GM18498 (cell line): ENCODE data around the gene ALDOA.
A peak's percentile ranks its signal among the peaks of the same experiment; 100 is the strongest.
"Not testable (repeated sequence)": the region's sequence is repeated elsewhere in the genome, so short reads cannot be mapped to it uniquely, and the experiment has no call there.

ENCODE experiments used
- ATAC-seq: cut with Tn5 transposase; IDR thresholded peaks from one replicate; pipeline ENCODE4 v1.9.1; 2021; ENCODE audit warnings: mild to moderate bottlenecking, moderate library complexity; ENCODE audit not compliant: unreplicated experiment

Gene ALDOA

DNA sequence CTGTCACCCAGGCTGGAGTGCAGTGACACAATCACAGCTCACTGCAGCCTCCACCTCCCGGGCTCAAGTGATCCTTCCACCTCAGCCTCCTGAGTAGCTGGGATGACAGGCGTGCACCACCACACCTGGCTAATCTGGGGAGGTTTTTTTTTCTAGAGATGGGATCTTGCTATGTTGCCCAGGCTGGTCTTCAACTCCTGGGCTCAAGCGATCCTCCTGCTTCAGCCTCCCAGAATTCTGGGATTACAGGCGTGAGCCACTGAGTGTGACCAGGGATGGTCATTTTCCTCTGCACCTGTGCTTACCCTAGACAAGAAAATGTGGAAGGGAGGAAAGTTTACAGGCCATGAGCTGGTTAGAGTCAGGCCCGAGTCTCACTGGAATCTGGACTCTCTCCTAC lies 24.9 kb upstream of the ALDOA start:
- ATAC-seq = not testable (repeated sequence)

- no peak for ATAC-seq
These were observed 23.7 kb upstream of the ALDOA start for GRCh38 chr16:30041841-30042240.

DNA sequence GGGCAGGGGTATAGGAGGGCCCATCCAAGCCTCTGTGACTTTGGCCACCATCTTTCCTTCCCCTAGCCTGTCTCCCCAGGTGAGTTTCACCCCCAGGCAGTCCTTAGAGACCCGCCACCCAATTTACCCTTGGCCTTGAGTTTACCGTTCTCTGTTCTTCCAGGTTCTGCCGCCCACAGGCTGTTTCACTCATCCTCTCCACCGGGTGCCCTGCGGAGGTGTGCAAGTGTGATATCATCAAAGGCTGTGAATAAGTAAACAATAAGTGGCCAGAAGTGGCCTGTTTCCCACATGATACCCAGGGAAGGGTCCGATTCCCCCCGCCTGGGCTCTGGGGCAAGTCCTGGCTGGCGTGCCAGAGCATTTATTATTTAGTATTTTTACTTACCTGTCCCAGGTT lies 19.4 kb upstream of the ALDOA start:
- no peak for ATAC-seq

- ATAC-seq = no peak
These were observed 19.0 kb upstream of the ALDOA start for GRCh38 chr16:30046588-30046987.

DNA sequence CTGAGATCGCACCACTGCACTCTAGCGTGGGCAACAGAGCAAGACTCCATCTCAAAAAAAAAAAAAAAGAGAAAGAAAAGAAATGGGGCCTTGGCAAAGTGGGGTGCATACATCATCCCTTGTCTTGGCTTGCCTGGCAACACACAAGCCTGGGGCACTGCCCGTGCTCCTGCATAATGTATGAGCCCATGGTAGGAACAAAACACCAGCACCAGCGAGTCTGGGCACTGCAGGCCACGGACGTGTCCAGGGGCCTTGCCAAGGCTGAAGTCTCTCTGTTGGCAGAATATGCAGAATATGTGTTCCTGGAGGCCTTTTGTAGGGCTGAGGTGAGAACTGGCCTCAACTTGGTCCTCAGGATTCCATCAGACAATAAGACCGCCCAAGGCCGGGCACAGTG lies 15.7 kb upstream of the ALDOA start:
- ATAC-seq = no peak

- ATAC-seq = no peak
These were observed 14.0 kb upstream of the ALDOA start for GRCh38 chr16:30051518-30051917.

- peak; percentile 69 for ATAC-seq
These were observed 12.7 kb upstream of the ALDOA start for GRCh38 chr16:30052671-30053372.

DNA sequence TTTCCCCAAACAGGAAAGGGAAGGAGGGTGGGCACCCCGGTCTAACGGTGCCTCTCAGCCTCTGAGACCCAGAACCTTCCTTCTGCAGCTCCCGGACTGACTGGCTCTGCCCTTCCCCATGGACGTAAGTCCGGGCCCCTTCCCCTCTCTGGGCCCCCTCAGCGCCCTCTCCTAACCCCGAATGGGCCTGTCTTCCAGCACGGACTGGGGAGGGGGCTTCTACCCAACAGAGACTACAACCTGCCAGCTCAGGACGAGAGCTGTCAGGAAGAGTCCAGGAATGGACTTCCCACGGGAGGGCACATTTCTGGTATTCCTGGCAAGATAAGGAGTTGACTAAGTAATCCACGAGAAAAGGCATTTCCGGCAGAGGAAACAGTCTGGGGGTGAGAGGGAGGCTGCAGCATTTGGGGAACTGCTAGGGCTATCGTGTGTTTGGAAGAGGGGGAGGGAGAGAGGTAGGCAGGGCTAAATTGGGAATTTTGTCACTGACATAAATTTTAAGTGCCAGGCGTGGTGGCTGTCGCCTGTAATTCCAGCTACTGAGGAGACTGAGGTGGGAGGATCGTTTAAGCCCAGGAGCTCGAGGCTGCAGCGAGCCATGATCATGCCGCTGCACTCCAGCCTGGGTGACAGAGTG lies 12.1 kb upstream of the ALDOA start:
- ATAC-seq = no peak

DNA sequence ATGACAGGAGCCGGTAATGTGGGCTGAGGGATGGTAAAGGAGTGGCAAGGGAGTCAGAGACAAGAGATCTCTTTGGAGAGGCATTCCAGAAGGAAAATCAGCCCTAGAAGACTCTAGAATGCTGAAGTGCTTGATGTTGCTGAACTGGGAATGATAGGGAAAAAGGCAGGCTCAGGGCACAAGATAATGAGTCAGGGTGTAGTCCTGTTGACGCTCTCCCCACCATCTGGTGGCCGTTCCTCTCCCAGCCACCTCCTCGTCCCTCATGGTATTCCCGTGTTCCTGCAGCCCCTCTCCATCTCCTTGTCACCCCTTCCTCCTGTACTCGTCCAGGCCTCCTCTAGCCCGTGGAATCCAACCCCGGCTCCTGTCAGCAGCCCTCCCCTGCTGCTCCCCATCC lies 11.1 kb upstream of the ALDOA start:
- ATAC-seq = no peak

GRCh38 chr16:30054959-30055553 lies 10.5 kb upstream of the ALDOA start:
- no peak for ATAC-seq

DNA sequence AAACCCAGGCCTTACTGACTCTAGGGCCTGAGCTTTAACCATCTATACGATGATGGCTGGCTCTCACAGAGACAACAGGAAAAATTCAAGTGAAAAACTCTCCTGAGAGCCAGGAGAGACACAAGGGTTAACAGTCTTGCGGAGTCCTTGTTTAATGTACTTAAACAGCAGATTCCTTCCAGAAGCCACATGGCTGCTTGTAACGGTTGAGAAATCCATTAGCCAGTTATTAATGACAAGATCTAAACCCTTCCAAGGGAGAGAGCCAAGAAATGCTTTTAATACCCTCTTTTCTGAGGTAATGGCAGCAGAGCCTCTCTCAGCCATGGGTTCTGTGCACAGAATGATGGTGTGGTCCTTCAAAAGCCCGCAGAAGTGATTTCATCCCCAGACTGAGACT lies 5.2 kb upstream of the ALDOA start:
- no peak for ATAC-seq

- no peak for ATAC-seq
These were observed 4.6 kb upstream of the ALDOA start for GRCh38 chr16:30060836-30061554.

- no peak for ATAC-seq
These were observed 2.2 kb upstream of the ALDOA start for GRCh38 chr16:30063278-30063892.

GRCh38 chr16:30063893-30064728 lies 1.4 kb upstream of the ALDOA start:
- peak; percentile 36 for ATAC-seq

- ATAC-seq = peak; percentile 1
These were observed 845 bp upstream of the ALDOA start for GRCh38 chr16:30064729-30065101.

GRCh38 chr16:30065943-30066760 lies 592 bp downstream of the ALDOA start:
- ATAC-seq = no peak

DNA sequence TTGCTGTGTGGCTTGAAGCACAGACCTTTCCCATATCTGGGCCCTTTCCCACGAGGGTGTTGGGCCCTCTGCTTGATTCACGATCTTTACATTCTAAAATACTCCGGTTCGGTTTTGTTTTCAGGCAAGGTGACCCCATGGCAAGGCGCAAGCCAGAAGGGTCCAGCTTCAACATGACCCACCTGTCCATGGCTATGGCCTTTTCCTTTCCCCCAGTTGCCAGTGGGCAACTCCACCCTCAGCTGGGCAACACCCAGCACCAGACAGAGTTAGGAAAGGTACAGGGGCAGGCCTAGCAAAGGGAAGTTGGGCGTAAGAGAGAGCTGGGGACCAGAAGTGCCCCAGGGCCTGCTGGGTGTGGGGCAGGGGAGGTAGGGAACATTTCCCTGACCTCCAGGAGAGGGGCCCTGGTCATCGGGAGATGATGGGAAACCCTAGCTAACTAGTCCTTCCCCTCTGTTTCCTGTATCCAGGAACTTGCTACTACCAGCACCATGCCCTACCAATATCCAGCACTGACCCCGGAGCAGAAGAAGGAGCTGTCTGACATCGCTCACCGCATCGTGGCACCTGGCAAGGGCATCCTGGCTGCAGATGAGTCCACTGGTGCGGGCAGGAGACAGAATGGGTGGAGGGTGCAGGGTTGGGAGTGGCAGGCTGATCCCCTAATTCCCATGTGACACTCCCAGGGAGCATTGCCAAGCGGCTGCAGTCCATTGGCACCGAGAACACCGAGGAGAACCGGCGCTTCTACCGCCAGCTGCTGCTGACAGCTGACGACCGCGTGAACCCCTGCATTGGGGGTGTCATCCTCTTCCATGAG lies 1.4 kb downstream of the ALDOA start:
- no peak for ATAC-seq

DNA sequence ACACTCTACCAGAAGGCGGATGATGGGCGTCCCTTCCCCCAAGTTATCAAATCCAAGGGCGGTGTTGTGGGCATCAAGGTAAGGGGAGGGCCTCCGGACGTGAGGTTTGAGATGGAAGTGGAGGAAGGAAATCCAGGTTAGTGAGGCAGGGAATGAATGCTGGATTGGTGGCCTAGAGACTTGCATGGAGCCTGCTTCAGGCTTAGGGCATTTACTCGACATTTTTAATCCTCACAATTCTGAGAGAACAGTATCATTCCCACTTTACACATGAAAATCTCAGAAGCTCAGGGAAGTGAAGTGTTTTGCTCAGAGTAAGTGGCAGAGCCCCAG lies 2.0 kb downstream of the ALDOA start:
- ATAC-seq = no peak

DNA sequence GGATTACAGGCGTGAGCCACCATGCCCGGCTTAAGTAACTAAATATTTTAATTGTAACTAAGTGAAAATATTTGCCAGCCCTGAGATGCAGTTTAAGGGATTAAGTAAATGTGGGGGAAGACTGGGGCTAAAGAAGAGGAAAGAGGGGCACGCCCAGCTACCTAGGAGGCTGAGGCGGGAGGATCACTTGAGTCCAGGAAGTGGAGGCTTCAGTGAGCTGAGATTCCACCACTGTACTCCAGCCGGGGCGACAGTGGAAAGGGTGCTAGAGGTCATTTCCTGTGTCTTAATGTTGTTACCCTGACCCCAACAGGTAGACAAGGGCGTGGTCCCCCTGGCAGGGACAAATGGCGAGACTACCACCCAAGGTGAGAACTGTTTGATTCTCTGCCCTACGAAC lies 2.8 kb downstream of the ALDOA start:
- ATAC-seq = no peak
